Heart left ventricle (tissue), 13 donors: ENCODE data around the gene ZFPM1.

Source experiments
- POLR2A ChIP-seq, 2 donors: fragments of 450-650 bp; IDR thresholded peaks; one replicate each; pipeline ENCODE4 v1.6.1; 2017; ENCODE audit warnings: antibody characterized with exemption in 2 of 2, mild to moderate bottlenecking in 2 of 2, moderate library complexity in 2 of 2
- TF ChIP-seq, protein P1 (sequence below), 12 donors: fragments of 200-600 bp; sonication (generic) in 4 of 12; IDR thresholded peaks; one replicate each; pipeline versions ENCODE4 v1.5.0 to v1.8.0; 2018 to 2022; ENCODE audit warnings: antibody characterized with exemption in 12 of 12, mild to moderate bottlenecking in 5 of 12
- donor health status: ischemic (EF 13 %, LVEDD 7.1; RV severe dilation, severe dysfunction).
- donor health status: DM: no; HTN: yes; CAD: no.
- donor health status: DM: no; HTN: no; CAD: no.
- donor health status: ischemic (EF 25% LVEDD 6.9; RV normal size, moderate dysfunction).
- donor health status: ischemic (EF 25% LVEDD 5.7; RV mildly dilated, moderate dysfunction).
- donor health status: ischemic (EF 35%, LVEDD 5.7; RV mildly dilated, moderate dysfunction).
- donor health status: nonischemic (EF 11% LVEDD 7.7; RV severe dilation, severe dysfunction).
- donor health status: DM: yes; HTN: yes; CAD: no.
- donor health status: PGD.
- donor health status: ischemic (EF 29% LVEDD 5.4; RV normal size, mild dysfunction).
- donor health status: nonischemic (EF 23%, LVEDD 6.1; RV moderate dilation, normal function).

DNA sequence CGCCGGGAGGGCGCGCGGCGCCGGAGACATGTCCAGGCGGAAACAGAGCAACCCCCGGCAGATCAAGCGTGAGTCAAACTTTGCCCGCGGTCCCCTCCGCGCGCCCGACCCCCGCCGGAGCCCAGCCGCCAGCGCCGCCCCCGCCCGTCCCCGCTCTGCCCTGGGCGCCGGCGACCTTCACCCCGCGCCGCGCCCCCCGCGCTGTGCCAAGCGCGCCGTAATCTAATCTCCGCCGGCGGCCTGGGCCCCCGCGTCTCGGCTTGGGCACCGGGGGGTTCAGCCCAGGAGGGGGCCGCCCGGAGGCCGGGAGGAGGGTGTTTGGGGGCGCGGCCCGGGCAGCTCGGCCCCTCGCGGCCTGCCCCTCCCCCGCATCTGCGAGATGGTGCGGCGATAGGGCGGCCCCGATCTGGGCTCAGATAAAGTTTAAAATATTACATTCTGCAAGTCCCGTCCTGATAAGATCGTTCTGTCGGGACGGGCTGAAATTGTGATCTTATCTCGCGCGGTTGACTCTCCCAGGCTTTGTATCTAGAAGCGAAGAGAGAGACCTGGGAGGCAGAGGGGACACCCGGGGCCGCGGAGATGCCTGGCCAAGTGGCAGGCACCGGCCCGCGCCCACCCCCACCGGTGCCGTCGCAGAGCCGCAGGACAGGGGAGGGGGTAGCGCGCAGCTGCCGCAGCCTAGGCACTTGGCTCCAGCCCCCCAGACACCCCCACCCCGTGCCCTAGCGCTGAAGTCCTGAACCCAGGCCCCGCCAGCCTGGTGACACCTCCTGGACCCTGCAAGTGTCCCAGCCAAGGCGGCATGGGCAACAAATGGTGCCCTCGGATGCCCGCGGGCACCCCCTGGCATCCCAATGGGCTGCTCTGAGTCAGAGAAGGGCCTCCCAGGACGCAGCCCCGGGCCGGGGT lies 787 bp downstream of the ZFPM1 start:
- TF ChIP-seq POLR2A (IDR thresholded peaks at IDR 0.05), result no peak
- TF ChIP-seq, protein P1, sequence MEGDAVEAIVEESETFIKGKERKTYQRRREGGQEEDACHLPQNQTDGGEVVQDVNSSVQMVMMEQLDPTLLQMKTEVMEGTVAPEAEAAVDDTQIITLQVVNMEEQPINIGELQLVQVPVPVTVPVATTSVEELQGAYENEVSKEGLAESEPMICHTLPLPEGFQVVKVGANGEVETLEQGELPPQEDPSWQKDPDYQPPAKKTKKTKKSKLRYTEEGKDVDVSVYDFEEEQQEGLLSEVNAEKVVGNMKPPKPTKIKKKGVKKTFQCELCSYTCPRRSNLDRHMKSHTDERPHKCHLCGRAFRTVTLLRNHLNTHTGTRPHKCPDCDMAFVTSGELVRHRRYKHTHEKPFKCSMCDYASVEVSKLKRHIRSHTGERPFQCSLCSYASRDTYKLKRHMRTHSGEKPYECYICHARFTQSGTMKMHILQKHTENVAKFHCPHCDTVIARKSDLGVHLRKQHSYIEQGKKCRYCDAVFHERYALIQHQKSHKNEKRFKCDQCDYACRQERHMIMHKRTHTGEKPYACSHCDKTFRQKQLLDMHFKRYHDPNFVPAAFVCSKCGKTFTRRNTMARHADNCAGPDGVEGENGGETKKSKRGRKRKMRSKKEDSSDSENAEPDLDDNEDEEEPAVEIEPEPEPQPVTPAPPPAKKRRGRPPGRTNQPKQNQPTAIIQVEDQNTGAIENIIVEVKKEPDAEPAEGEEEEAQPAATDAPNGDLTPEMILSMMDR (IDR thresholded peaks at IDR 0.05), result no peak
